HepG2 (cell line): ENCODE measurements around the gene ZNF488. TPM values are rescaled to one million over a fixed set of nuclear protein-coding genes. Genes with fewer than 3 reads are reported as not detected.

Experiments used
- BRD4 ChIP-seq: sonication (generic); formaldehyde crosslinking; IDR thresholded peaks from 2 replicates; pipeline ENCODE4 v1.4.0; 2020; ENCODE audit warnings: missing genetic modification reagents
- KDM2A ChIP-seq: sonication (generic); formaldehyde crosslinking; IDR thresholded peaks from 2 replicates; pipeline ENCODE4 v1.4.0; 2020; ENCODE audit warnings: low read depth, missing genetic modification reagents, borderline replicate concordance
- RFX5 ChIP-seq: IDR thresholded peaks from 2 replicates; pipeline ENCODE4 v1.6.1; 2011; ENCODE audit warnings: low read depth, low read length, improper control_type of control experiment
- TFDP2 ChIP-seq: sonication (generic); formaldehyde crosslinking; IDR thresholded peaks from 2 replicates; pipeline ENCODE4 v1.4.0; 2020; ENCODE audit warnings: missing genetic modification reagents
- ZNF318 ChIP-seq: sonication (generic); formaldehyde crosslinking; IDR thresholded peaks from 2 replicates; pipeline ENCODE4 v1.4.0; 2020; ENCODE audit warnings: mild to moderate bottlenecking, missing genetic modification reagents
- ZNF407 ChIP-seq: sonication (generic); formaldehyde crosslinking; IDR thresholded peaks from one replicate; pipeline ENCODE4 v1.5.1; 2020; ENCODE audit warnings: mild to moderate bottlenecking, missing genetic modification reagents; ENCODE audit errors: not compliant biosample characterization
- polyA plus RNA-seq, 8 experiments: library from polyadenylated mRNA; depleted of rRNA in 3 of 8; stranded (reverse) in 7 of 8; unstranded in 1 of 8; fragments of >200 nt; fragmentation: Illumina TruSeq in 4 of 8; extraction: Trizol in 4 of 8; gene quantifications; 2 replicates each; pipeline versions ENCODE4 v1.2.1 to v1.2.3, GENCODE V29; 2011 to 2016; ENCODE audit warnings: low read depth in 4 of 8, missing spikeins in 1 of 8, mixed read lengths in 1 of 8; ENCODE audit not compliant: insufficient read depth in 1 of 8
- total RNA-seq, 5 experiments: library from RNA; depleted of rRNA; stranded (reverse); fragments of >200 nt; fragmentation: Illumina TruSeq; extraction: Trizol; gene quantifications; 2 replicates each; pipeline ENCODE4 v1.2.3, GENCODE V29; 2016; ENCODE audit warnings: low read depth in 1 of 5
- TF ChIP-seq, protein P1 (sequence below): sonication (generic); formaldehyde crosslinking; IDR thresholded peaks from 2 replicates; pipeline ENCODE4 v1.4.0; 2020; ENCODE audit warnings: low read depth, missing genetic modification reagents

ZNF488 gene
- total and polyA plus RNA-seq, 2 of the 13 experiments (the other 11 are each of a cell fraction or from before 2014, with no cell fraction given): 0.13 to 0.15 TPM

- TF ChIP-seq ZNF407 (CRISPR knock-in tag) (no peak), RFX5 (no peak), KDM2A (no peak), BRD4 (CRISPR knock-in tag) (no peak), ZNF318 (CRISPR knock-in tag) (no peak), TFDP2 (no peak)
- TF ChIP-seq, protein P1, sequence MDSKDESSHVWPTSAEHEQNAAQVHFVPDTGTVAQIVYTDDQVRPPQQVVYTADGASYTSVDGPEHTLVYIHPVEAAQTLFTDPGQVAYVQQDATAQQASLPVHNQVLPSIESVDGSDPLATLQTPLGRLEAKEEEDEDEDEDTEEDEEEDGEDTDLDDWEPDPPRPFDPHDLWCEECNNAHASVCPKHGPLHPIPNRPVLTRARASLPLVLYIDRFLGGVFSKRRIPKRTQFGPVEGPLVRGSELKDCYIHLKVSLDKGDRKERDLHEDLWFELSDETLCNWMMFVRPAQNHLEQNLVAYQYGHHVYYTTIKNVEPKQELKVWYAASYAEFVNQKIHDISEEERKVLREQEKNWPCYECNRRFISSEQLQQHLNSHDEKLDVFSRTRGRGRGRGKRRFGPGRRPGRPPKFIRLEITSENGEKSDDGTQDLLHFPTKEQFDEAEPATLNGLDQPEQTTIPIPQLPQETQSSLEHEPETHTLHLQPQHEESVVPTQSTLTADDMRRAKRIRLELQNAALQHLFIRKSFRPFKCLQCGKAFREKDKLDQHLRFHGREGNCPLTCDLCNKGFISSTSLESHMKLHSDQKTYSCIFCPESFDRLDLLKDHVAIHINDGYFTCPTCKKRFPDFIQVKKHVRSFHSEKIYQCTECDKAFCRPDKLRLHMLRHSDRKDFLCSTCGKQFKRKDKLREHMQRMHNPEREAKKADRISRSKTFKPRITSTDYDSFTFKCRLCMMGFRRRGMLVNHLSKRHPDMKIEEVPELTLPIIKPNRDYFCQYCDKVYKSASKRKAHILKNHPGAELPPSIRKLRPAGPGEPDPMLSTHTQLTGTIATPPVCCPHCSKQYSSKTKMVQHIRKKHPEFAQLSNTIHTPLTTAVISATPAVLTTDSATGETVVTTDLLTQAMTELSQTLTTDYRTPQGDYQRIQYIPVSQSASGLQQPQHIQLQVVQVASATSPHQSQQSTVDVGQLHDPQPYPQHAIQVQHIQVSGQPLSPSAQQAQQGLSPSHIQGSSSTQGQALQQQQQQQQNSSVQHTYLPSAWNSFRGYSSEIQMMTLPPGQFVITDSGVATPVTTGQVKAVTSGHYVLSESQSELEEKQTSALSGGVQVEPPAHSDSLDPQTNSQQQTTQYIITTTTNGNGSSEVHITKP: no peak
These were observed 25.8 kb upstream of the ZNF488 start (continued) for GRCh38 chr10:47409866-47410256.
